Measurements from ENCODE around the gene CIBAR2. TPM values are rescaled to one million over a fixed set of nuclear protein-coding genes. Genes with fewer than 3 reads are reported as not detected.

Gene CIBAR2
- total RNA-seq, 1 experiment from 2014 or later, result not detected

DNA sequence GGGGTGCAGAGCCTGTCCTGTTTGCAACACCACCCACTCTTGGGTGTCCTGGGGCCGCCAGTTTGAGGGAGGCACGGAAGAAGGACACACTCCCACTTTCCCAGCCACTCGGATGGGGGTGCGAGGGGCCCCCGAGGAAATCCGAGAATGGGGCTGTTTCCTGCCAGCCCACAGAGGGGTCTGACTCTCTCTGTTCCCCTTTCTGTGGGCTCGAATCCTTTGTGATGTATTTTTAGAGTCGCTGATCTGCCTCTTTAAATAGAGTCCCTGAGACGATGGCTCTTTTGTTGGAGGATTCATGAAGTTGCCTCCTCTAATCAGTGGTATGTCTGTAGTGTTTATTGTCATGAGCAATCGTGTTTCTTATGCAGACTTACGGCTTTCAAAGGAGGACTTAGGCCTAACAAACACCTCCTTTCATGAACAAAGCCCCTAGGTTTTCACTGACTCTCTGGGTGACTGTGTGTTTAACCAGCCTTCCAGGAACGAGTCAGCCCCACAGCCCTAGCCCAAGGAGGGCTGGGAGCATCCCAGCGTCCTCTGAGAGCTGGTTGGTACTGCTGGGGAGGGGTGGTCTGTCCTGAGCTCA, 29.1 kb downstream of the CIBAR2 start:
- no peak overlapping the region for H2AFZ ChIP-seq (ENCODE audit: low read length)
- no peak overlapping the region for H4K5ac ChIP-seq (ENCODE audit: insufficient read length, low read depth, low read length)
- peak overlapping the region; percentile 38 to 55 (median 53); a peak in 4 of 7 replicates for H3K27ac Mint-ChIP-seq
- no peaks in the 10 kb centered on the region for H4K20me1 ChIP-seq (ENCODE audit: control insufficient read depth, insufficient read depth, insufficient read length)
- no peaks in the 10 kb centered on the region for H3K79me1 ChIP-seq (ENCODE audit: insufficient read depth, low read depth, low read length, poor library complexity, severe bottlenecking)
- H3K4ac ChIP-seq (ENCODE audit: low read depth, low read length), result no peak overlapping the region
- H3K4me1 Mint-ChIP-seq, result peaks cover 33 to 53% of the 10 kb centered on the region in 2 experiments
- H3K4me3 Mint-ChIP-seq, result peak overlapping the region; percentile 47 to 69
- peaks cover 20% of the 10 kb centered on the region; the same call in 1 of the 2 replicates for H3K27me3 ChIP-seq (ENCODE audit: insufficient read depth, low read length)
- no peak overlapping the region for H3K14ac ChIP-seq (ENCODE audit: insufficient read depth, low read length)
- H3K36me3 Mint-ChIP-seq (ENCODE audit: insufficient read depth in 1 of 3, low read depth in 3 of 3), result peaks cover 0 to 14% (median 10%) of the 10 kb centered on the region in 3 experiments; a peak in 5 of 7 replicates
- H2BK12ac ChIP-seq (ENCODE audit: insufficient read length, low read depth, low read length), result no peak overlapping the region
- H3K9me3 Mint-ChIP-seq, result no peaks in the 10 kb centered on the region; a peak in 1 of 5 replicates
- no peak overlapping the region for H2BK15ac ChIP-seq (ENCODE audit: low read depth, low read length)
- no peak overlapping the region for H2AK5ac ChIP-seq (ENCODE audit: insufficient read length, low read length)
- peaks cover 8% of the 10 kb centered on the region for H3K23me2 ChIP-seq (ENCODE audit: insufficient read length, low read depth, low read length, poor library complexity, severe bottlenecking)
- no peak overlapping the region for H2BK120ac ChIP-seq (ENCODE audit: low read depth, low read length, poor library complexity, severe bottlenecking)
- H3K27ac ChIP-seq (ENCODE audit: insufficient read length, low read depth, low read length), result no peak overlapping the region
- peaks cover 100% of the 10 kb centered on the region for H3K27me3 Mint-ChIP-seq (ENCODE audit: low read depth)
- H4K8ac ChIP-seq (replicated peaks; ENCODE audit: insufficient read length, low read depth, low read length), result no peak overlapping the region
- H3K56ac ChIP-seq (ENCODE audit: insufficient read length, low read depth, low read length), result no peak overlapping the region
- H4K91ac ChIP-seq (ENCODE audit: insufficient read length, low read depth, low read length), result no peak overlapping the region
- H2BK5ac ChIP-seq (ENCODE audit: insufficient read length, low read length), result no peak overlapping the region
- H3K18ac ChIP-seq (ENCODE audit: insufficient read length, low read depth, low read length), result peak overlapping the region; percentile 31
- no peak overlapping the region for H3T11ph ChIP-seq (ENCODE audit: low read length)
- H3K9ac ChIP-seq (ENCODE audit: extremely low read depth, insufficient read length, low read length), result no peak overlapping the region
- H3K4me2 ChIP-seq (ENCODE audit: insufficient read depth, insufficient read length, low read length), result peak overlapping the region; percentile 24
- peak; percentile 83 for DNase-seq
- H2BK20ac ChIP-seq (ENCODE audit: low read depth, low read length, poor library complexity, severe bottlenecking), result no peak overlapping the region
- no CpG with 5 or more reads among the region's 13 CpGs for WGBS (ENCODE audit: extremely low coverage, insufficient read length, low lambda C conversion rate)
- no peaks in the 10 kb centered on the region for H3K9me3 ChIP-seq (ENCODE audit: control insufficient read depth, low read depth, low read length)
- no peaks in the 10 kb centered on the region; the same call in 1 of the 2 replicates for H3K4me1 ChIP-seq (ENCODE audit: insufficient read depth, low read length)
- TF ChIP-seq, protein P1, sequence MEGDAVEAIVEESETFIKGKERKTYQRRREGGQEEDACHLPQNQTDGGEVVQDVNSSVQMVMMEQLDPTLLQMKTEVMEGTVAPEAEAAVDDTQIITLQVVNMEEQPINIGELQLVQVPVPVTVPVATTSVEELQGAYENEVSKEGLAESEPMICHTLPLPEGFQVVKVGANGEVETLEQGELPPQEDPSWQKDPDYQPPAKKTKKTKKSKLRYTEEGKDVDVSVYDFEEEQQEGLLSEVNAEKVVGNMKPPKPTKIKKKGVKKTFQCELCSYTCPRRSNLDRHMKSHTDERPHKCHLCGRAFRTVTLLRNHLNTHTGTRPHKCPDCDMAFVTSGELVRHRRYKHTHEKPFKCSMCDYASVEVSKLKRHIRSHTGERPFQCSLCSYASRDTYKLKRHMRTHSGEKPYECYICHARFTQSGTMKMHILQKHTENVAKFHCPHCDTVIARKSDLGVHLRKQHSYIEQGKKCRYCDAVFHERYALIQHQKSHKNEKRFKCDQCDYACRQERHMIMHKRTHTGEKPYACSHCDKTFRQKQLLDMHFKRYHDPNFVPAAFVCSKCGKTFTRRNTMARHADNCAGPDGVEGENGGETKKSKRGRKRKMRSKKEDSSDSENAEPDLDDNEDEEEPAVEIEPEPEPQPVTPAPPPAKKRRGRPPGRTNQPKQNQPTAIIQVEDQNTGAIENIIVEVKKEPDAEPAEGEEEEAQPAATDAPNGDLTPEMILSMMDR (conservative IDR thresholded peaks at IDR 0.05), result no peak
- H3K23ac ChIP-seq (ENCODE audit: insufficient read length, low read depth, low read length), result no peak overlapping the region
- no peaks in the 10 kb centered on the region for H3K79me2 ChIP-seq (ENCODE audit: insufficient read depth, low read length)

Measured in H9 (cell line).